SK-N-SH (cell line): Measurements from ENCODE around the gene MINK1.
"Not testable (repeated sequence)": the region's sequence is repeated elsewhere in the genome, so short reads cannot be mapped to it uniquely, and the experiment has no call there.

Experiments
- CHD2 ChIP-seq: fragments of 150-350 bp; IDR thresholded peaks from 2 replicates; pipeline ENCODE4 v1.6.1; 2018; ENCODE audit warnings: low read length; ENCODE audit not compliant: partially characterized antibody
- CTCF ChIP-seq: fragments of 200-600 bp; sonication (generic); IDR thresholded peaks from 2 replicates; pipeline ENCODE4 v1.6.1; 2017; ENCODE audit warnings: antibody characterized with exemption, mild to moderate bottlenecking, moderate library complexity
- EP300 ChIP-seq, 2 experiments: IDR thresholded peaks; 2 replicates each; pipeline versions ENCODE4 v1.4.0 to v1.6.1; 2012; ENCODE audit warnings: borderline replicate concordance in 1 of 2, low read depth in 1 of 2, low read length in 1 of 2
- EZH2phosphoT487 ChIP-seq: fragments of 200-600 bp; sonication (generic); IDR thresholded peaks from 2 replicates; pipeline ENCODE4 v1.6.1; 2017; ENCODE audit warnings: low read depth, mixed run types, mild to moderate bottlenecking, antibody characterized with exemption, moderate library complexity, borderline replicate concordance
- FOSL2 ChIP-seq: IDR thresholded peaks from 2 replicates; pipeline ENCODE4 v1.4.0; 2012; ENCODE audit warnings: low read depth, mild to moderate bottlenecking, moderate library complexity, borderline replicate concordance
- MAX ChIP-seq: IDR thresholded peaks from 2 replicates; pipeline ENCODE4 v1.4.0; 2012; ENCODE audit warnings: low read depth
- NRF1 ChIP-seq: IDR thresholded peaks from 2 replicates; pipeline ENCODE4 v1.6.1; 2012; ENCODE audit warnings: low read depth, mild to moderate bottlenecking, low read length
- RAD21 ChIP-seq: IDR thresholded peaks from 2 replicates; pipeline ENCODE4 v1.6.1; 2012; ENCODE audit warnings: mild to moderate bottlenecking, low read length
- RXRA ChIP-seq: IDR thresholded peaks from 2 replicates; pipeline ENCODE4 v1.4.0; 2012; ENCODE audit warnings: low read depth, mild to moderate bottlenecking, borderline replicate concordance
- TAF1 ChIP-seq: IDR thresholded peaks from 2 replicates; pipeline ENCODE4 v1.6.1; 2012; ENCODE audit warnings: low read depth, mild to moderate bottlenecking, low read length, moderate library complexity, borderline replicate concordance

- not testable (repeated sequence) for TF ChIP-seq RAD21; EZH2phosphoT487; CTCF; MAX; NRF1; FOSL2; TAF1; RXRA; EP300 (IDR thresholded peaks at IDR 0.05; ENCODE audit: borderline replicate concordance in 1 of 2, low read depth in 1 of 2, low read length in 1 of 2); CHD2
These were observed 93.6 kb downstream of the MINK1 start for GRCh38 chr17:4926577-4927335.
